Vagina (tissue), 2 donors: ENCODE results near the gene MED7. TPM values are rescaled to one million over a fixed set of nuclear protein-coding genes. Genes with fewer than 3 reads are reported as not detected.

Source experiments
- DNase-seq, 2 donors: peaks; one replicate each; pipeline ENCODE4 v3.0.0-alpha.2; 2017; ENCODE audit errors: extremely low spot score in 2 of 2
- H3K27ac ChIP-seq: fragments of 200-600 bp; sonication (generic); one replicate; pipeline ENCODE4 v1.5.1; 2019
- H3K27me3 ChIP-seq: fragments of 200-600 bp; sonication (generic); one replicate; pipeline ENCODE4 v1.5.1; 2019
- H3K36me3 ChIP-seq, 2 donors: fragments of 200-600 bp; sonication (generic); one replicate each; pipeline ENCODE4 v1.5.1; 2017 to 2019
- H3K4me1 ChIP-seq: fragments of 200-600 bp; sonication (generic); one replicate; pipeline ENCODE4 v1.5.1; 2019
- H3K4me3 ChIP-seq, 2 donors: fragments of 200-600 bp; sonication (generic); 1 replicate in 1 of 2; 2 replicates in 1 of 2; pipeline ENCODE4 v1.5.1; 2016 to 2019
- H3K9me3 ChIP-seq: fragments of 200-600 bp; sonication (generic); one replicate; pipeline ENCODE4 v1.5.1; 2019
- CTCF ChIP-seq, 3 experiments: fragments of 450-650 bp in 2 of 3; fragments of 200-600 bp in 1 of 3; sonication (generic) in 1 of 3; IDR thresholded peaks; one replicate each; pipeline ENCODE4 v1.5.1; 2017 to 2019; ENCODE audit warnings: antibody characterized with exemption in 3 of 3, mild to moderate bottlenecking in 2 of 3, moderate library complexity in 2 of 3
- POLR2A ChIP-seq, 2 donors: fragments of 450-650 bp; IDR thresholded peaks; one replicate each; pipeline ENCODE4 v1.6.1; 2017; ENCODE audit warnings: antibody characterized with exemption in 2 of 2, mild to moderate bottlenecking in 2 of 2, moderate library complexity in 2 of 2
- POLR2AphosphoS5 ChIP-seq, 2 donors: sonication (generic); formaldehyde crosslinking; IDR thresholded peaks; one replicate each; pipeline ENCODE4 v1.9.0; 2017; ENCODE audit warnings: antibody characterized with exemption in 2 of 2, mild to moderate bottlenecking in 2 of 2, low read depth in 1 of 2; ENCODE audit not compliant: insufficient read depth in 1 of 2
- intact Hi-C: fragments of 100-400 bp; cut with DNase I; formaldehyde crosslinking; loops from one replicate; pipeline ENCODE4 v1.15.1; 2023
- total RNA-seq: library from RNA; depleted of rRNA; stranded (reverse); fragments of >200 nt; gene quantifications from one replicate; pipeline ENCODE4 v1.2.3, GENCODE V29; 2016

Gene MED7
- total RNA-seq, 1 donor from 2014 or later, result 19.4 TPM

GRCh38 chr5:157115502-157115901, 27.2 kb downstream of the MED7 start:
- Histone ChIP-seq H3K27ac (no peak overlapping the region), H3K4me3 (no peak overlapping the region), H3K9me3 (no peaks in the 10 kb centered on the region), H3K36me3 (no peaks in the 10 kb centered on the region), H3K27me3 (no peaks in the 10 kb centered on the region), H3K4me1 (no peaks in the 10 kb centered on the region)
- intact Hi-C loops, result no loop called here
- no peak for DNase-seq
- TF ChIP-seq POLR2AphosphoS5 (IDR thresholded peaks at IDR 0.05; ENCODE audit: insufficient read depth in 1 of 2, low read depth in 1 of 2) (no peak), POLR2A (IDR thresholded peaks at IDR 0.05) (no peak), CTCF (IDR thresholded peaks at IDR 0.05) (no peak)

GRCh38 chr5:157115012-157115411, 27.7 kb downstream of the MED7 start:
- DNase-seq, result no peak
- Histone ChIP-seq H3K4me1 (no peaks in the 10 kb centered on the region), H3K27ac (no peak overlapping the region), H3K9me3 (no peaks in the 10 kb centered on the region), H3K36me3 (no peaks in the 10 kb centered on the region), H3K27me3 (no peaks in the 10 kb centered on the region), H3K4me3 (no peak overlapping the region)
- TF ChIP-seq POLR2A (IDR thresholded peaks at IDR 0.05), result no peak
- intact Hi-C loops, result no loop called here

DNA sequence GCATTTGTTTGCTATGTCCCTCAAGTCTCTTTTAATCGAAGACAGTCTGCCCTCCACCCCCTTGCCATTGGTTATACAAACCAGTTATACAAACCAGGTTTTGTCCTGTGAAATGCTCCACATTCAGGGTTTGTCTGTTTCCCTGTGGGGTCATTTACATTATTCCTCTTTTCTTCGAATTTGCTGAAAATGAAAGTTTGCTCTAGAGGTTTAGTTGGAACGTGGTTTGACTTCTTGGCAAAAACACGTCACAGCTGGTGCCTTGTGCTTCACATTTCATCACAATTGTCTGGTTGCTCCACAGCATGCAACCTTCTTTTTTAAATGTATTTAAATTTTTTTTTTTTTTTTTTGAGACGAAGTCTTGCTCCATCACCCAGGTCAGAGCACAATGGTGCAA, 29.7 kb downstream of the MED7 start:
- no peak overlapping the region for H3K27ac ChIP-seq

DNA sequence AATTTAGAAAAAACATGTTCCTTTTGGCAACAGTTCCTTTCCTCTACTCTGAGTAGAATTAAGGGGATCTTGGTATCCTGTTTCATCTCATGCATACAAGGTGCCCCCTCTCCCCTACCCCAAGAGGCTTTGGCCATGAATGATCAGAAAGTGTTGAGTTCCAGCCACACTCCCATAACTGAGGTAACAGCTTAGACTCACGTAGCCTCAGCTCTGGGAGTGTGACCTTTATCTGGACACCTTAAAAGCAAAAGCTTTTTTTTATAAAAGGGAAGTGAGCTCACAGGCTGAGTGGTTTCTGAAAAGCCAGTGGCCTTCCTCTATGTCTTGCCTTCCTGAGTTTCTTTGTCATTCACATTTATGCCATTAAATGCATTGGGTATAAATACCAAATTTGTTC, 32.9 kb downstream of the MED7 start:
- no peaks in the 10 kb centered on the region for H3K36me3 ChIP-seq
- H3K27ac ChIP-seq, result no peak overlapping the region
- intact Hi-C loops, result no loop called here
- no peaks in the 10 kb centered on the region for H3K9me3 ChIP-seq
- H3K4me1 ChIP-seq, result no peaks in the 10 kb centered on the region
- TF ChIP-seq CTCF (IDR thresholded peaks at IDR 0.05) (no peak), POLR2AphosphoS5 (IDR thresholded peaks at IDR 0.05; ENCODE audit: insufficient read depth in 1 of 2, low read depth in 1 of 2) (no peak), POLR2A (IDR thresholded peaks at IDR 0.05) (no peak)
- DNase-seq, result no peak
- H3K4me3 ChIP-seq, result no peak overlapping the region
- H3K27me3 ChIP-seq, result no peaks in the 10 kb centered on the region

More for the DNA sequence above, 29.7 kb downstream of the MED7 start:
- Histone ChIP-seq H3K27me3 (no peaks in the 10 kb centered on the region), H3K4me1 (no peaks in the 10 kb centered on the region), H3K36me3 (no peaks in the 10 kb centered on the region), H3K9me3 (no peaks in the 10 kb centered on the region), H3K4me3 (no peak overlapping the region)
- TF ChIP-seq POLR2AphosphoS5 (IDR thresholded peaks at IDR 0.05; ENCODE audit: insufficient read depth in 1 of 2, low read depth in 1 of 2) (no peak), POLR2A (IDR thresholded peaks at IDR 0.05) (no peak), CTCF (IDR thresholded peaks at IDR 0.05) (no peak)
- DNase-seq, result no peak
- intact Hi-C loops, result no loop called here

GRCh38 chr5:157108976-157109375, 33.7 kb downstream of the MED7 start, which contains the start of gene HAVCR2:
HAVCR2 (minus strand) TSS chr5:157109044; CDS start chr5:157108983, 61 bp downstream.
- H3K4me3 ChIP-seq, result peak within 1 kb of the TSS in 1 of 2 donors; percentile 1
- intact Hi-C loops, result no loop called here

More at GRCh38 chr5:157108976-157109375, 33.7 kb downstream of the MED7 start, which contains the start of gene HAVCR2:
- Histone ChIP-seq H3K4me1 (no peaks in the 10 kb centered on the region), H3K36me3 (no peaks in the 10 kb centered on the region), H3K27ac (no peak within 1 kb of the TSS), H3K27me3 (no peaks in the 10 kb centered on the region), H3K9me3 (no peaks in the 10 kb centered on the region)
- TF ChIP-seq CTCF (IDR thresholded peaks at IDR 0.05) (no peak), POLR2AphosphoS5 (IDR thresholded peaks at IDR 0.05; ENCODE audit: insufficient read depth in 1 of 2, low read depth in 1 of 2) (no peak), POLR2A (IDR thresholded peaks at IDR 0.05) (peak in 1 of 2 donors; percentile 22)
- DNase-seq, result no peak
